MM.1S (cell line): Measurements from ENCODE around the gene ARFGAP1.
A peak's percentile ranks its signal among the peaks of the same experiment; 100 is the strongest.

Experiments
- DNase-seq: peaks from one replicate; pipeline ENCODE4 v3.0.0-alpha.2; 2015
- H2AFZ ChIP-seq: fragments of 300-600 bp; sonication (generic); 2 replicates; pipeline ENCODE4 v1.6.0; 2016; ENCODE audit warnings: antibody characterized with exemption, low read length
- H3F3A ChIP-seq: fragments of 300-600 bp; sonication (generic); 2 replicates; pipeline ENCODE4 v1.6.1; 2016; ENCODE audit warnings: mild to moderate bottlenecking, antibody characterized with exemption, low read length, moderate library complexity, mixed read lengths; ENCODE audit not compliant: insufficient read depth
- H3K27ac ChIP-seq: fragments of 300-600 bp; sonication (generic); 2 replicates; pipeline ENCODE4 v1.5.1; 2016; ENCODE audit warnings: mild to moderate bottlenecking, low read length
- H3K27me3 ChIP-seq: fragments of 300-600 bp; sonication (generic); replicated peaks from 2 replicates; pipeline ENCODE4 v1.6.0; 2016; ENCODE audit warnings: low read length; ENCODE audit not compliant: insufficient read depth
- H3K36me3 ChIP-seq: fragments of 300-600 bp; sonication (generic); replicated peaks from 2 replicates; pipeline ENCODE4 v1.6.1; 2016; ENCODE audit warnings: mild to moderate bottlenecking, low read length, mixed read lengths; ENCODE audit not compliant: insufficient read depth
- H3K4me1 ChIP-seq: fragments of 300-600 bp; sonication (generic); 2 replicates; pipeline ENCODE4 v1.6.1; 2016; ENCODE audit warnings: low read length, mixed read lengths
- H3K4me2 ChIP-seq: fragments of 300-600 bp; sonication (generic); 2 replicates; pipeline ENCODE4 v1.6.0; 2016; ENCODE audit warnings: low read depth, low read length
- H3K4me3 ChIP-seq: fragments of 300-600 bp; sonication (generic); 2 replicates; pipeline ENCODE4 v1.5.1; 2016; ENCODE audit warnings: low read length, mixed read lengths
- H3K79me2 ChIP-seq: fragments of 300-600 bp; sonication (generic); 2 replicates; pipeline ENCODE4 v1.6.1; 2016; ENCODE audit warnings: mixed run types, low read length, mixed read lengths
- H3K9ac ChIP-seq: fragments of 300-600 bp; sonication (generic); 2 replicates; pipeline ENCODE4 v1.6.1; 2016; ENCODE audit warnings: low read length, mixed read lengths
- H3K9me2 ChIP-seq: fragments of 300-600 bp; sonication (generic); replicated peaks from 2 replicates; pipeline ENCODE4 v1.6.1; 2016; ENCODE audit warnings: mild to moderate bottlenecking, low read length, mixed read lengths; ENCODE audit not compliant: insufficient read depth
- H3K9me3 ChIP-seq: fragments of 300-600 bp; sonication (generic); replicated peaks from 2 replicates; pipeline ENCODE4 v1.6.1; 2016; ENCODE audit warnings: mild to moderate bottlenecking, low read length, mixed read lengths; ENCODE audit not compliant: insufficient read depth
- H4K20me1 ChIP-seq: fragments of 300-600 bp; sonication (generic); 2 replicates; pipeline ENCODE4 v1.6.1; 2016; ENCODE audit warnings: mild to moderate bottlenecking, low read length, moderate library complexity, mixed read lengths; ENCODE audit not compliant: insufficient read depth
- EZH2 ChIP-seq: fragments of 300-600 bp; sonication (generic); optimal IDR thresholded peaks from 2 replicates; pipeline ENCODE3; 2017; ENCODE audit warnings: low read depth, mild to moderate bottlenecking, antibody characterized with exemption, low read length, mixed read lengths
- EZH2phosphoT487 ChIP-seq: fragments of 300-600 bp; sonication (generic); IDR thresholded peaks from 2 replicates; pipeline ENCODE4 v1.6.1; 2018; ENCODE audit warnings: antibody characterized with exemption, low read length
- TF ChIP-seq, protein P1 (sequence below): fragments of 300-600 bp; sonication (generic); IDR thresholded peaks from 2 replicates; pipeline ENCODE4 v1.5.1; 2016; ENCODE audit warnings: antibody characterized with exemption, low read length, mixed read lengths

The ARFGAP1 gene

DNA sequence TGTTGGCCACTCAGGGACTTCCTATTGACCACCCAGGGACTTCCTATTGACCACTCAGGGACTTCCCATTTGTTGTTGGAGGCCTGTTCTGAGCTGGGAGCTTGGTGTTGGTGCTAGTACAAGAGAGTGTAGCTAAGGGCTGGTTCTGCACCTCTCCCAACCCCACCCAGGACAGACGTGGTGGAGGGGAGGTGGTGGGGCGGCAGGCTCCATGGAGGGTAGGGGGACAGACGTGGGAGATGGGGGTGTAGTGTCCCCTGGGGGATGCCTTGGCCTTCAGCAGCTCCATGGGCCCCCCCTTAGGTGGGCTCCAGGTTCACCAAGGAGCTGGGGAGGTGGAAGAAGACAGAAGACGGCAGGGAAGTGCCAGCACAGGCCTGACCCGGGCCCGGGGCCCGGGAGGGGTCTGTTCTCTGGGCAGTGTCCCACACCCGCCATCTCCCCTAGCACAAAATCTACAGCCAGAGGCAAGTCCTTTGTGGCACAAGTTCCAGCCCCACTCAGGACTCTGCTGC lies 54.7 kb downstream of the ARFGAP1 start:
- H3K27ac ChIP-seq = no peak overlapping the region

GRCh38 chr20:63328026-63328700 lies 55.5 kb downstream of the ARFGAP1 start:
- no peak overlapping the region for H3K4me2 ChIP-seq
- H3K27ac ChIP-seq = no peak overlapping the region
- TF ChIP-seq EZH2 (no peak), EZH2phosphoT487 (no peak)
- TF ChIP-seq, protein P1, sequence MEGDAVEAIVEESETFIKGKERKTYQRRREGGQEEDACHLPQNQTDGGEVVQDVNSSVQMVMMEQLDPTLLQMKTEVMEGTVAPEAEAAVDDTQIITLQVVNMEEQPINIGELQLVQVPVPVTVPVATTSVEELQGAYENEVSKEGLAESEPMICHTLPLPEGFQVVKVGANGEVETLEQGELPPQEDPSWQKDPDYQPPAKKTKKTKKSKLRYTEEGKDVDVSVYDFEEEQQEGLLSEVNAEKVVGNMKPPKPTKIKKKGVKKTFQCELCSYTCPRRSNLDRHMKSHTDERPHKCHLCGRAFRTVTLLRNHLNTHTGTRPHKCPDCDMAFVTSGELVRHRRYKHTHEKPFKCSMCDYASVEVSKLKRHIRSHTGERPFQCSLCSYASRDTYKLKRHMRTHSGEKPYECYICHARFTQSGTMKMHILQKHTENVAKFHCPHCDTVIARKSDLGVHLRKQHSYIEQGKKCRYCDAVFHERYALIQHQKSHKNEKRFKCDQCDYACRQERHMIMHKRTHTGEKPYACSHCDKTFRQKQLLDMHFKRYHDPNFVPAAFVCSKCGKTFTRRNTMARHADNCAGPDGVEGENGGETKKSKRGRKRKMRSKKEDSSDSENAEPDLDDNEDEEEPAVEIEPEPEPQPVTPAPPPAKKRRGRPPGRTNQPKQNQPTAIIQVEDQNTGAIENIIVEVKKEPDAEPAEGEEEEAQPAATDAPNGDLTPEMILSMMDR = no peak
- H3K27me3 ChIP-seq = peaks cover 65% of the 10 kb centered on the region
- no peaks in the 10 kb centered on the region for H3K9me3 ChIP-seq
- no peaks in the 10 kb centered on the region for H4K20me1 ChIP-seq
- no peak overlapping the region for H3K9ac ChIP-seq
- no peak overlapping the region for H3K4me3 ChIP-seq
- no peak for DNase-seq
- no peaks in the 10 kb centered on the region for H3F3A ChIP-seq
- no peaks in the 10 kb centered on the region for H3K79me2 ChIP-seq
- no peak overlapping the region for H2AFZ ChIP-seq
- no peaks in the 10 kb centered on the region for H3K36me3 ChIP-seq
- no peaks in the 10 kb centered on the region for H3K4me1 ChIP-seq
- no peaks in the 10 kb centered on the region for H3K9me2 ChIP-seq

More for the DNA sequence above, 54.7 kb downstream of the ARFGAP1 start:
- no peaks in the 10 kb centered on the region for H3K4me1 ChIP-seq
- H3K9me3 ChIP-seq = no peaks in the 10 kb centered on the region
- H3K4me2 ChIP-seq = no peak overlapping the region
- H3K79me2 ChIP-seq = no peaks in the 10 kb centered on the region
- 0 out of 2 replicates have a peak overlapping the region, but pooled peaks have one; percentile 34 for H2AFZ ChIP-seq
- TF ChIP-seq, protein P1 = no peak
- TF ChIP-seq EZH2 = no peak
- TF ChIP-seq EZH2phosphoT487 = no peak
- H3K36me3 ChIP-seq = no peaks in the 10 kb centered on the region
- no peaks in the 10 kb centered on the region for H3F3A ChIP-seq
- no peak overlapping the region for H3K4me3 ChIP-seq
- DNase-seq = no peak
- no peak overlapping the region for H3K9ac ChIP-seq
- H3K27me3 ChIP-seq = peaks cover 65% of the 10 kb centered on the region
- H3K9me2 ChIP-seq = no peaks in the 10 kb centered on the region
- no peaks in the 10 kb centered on the region for H4K20me1 ChIP-seq

GRCh38 chr20:63328718-63329275 lies 56.2 kb downstream of the ARFGAP1 start:
- no peak overlapping the region for H3K9ac ChIP-seq
- TF ChIP-seq, protein P1 = no peak
- no peak for TF ChIP-seq EZH2
- no peak for TF ChIP-seq EZH2phosphoT487
- DNase-seq = no peak
- no peaks in the 10 kb centered on the region for H3F3A ChIP-seq
- H3K4me3 ChIP-seq = no peak overlapping the region
- no peaks in the 10 kb centered on the region for H3K9me3 ChIP-seq
- no peak overlapping the region for H3K27ac ChIP-seq
- no peak overlapping the region for H3K4me2 ChIP-seq
- peaks cover 65% of the 10 kb centered on the region for H3K27me3 ChIP-seq
- no peaks in the 10 kb centered on the region for H4K20me1 ChIP-seq
- H3K4me1 ChIP-seq = no peaks in the 10 kb centered on the region
- H2AFZ ChIP-seq = no peak overlapping the region
- no peaks in the 10 kb centered on the region for H3K79me2 ChIP-seq
- no peaks in the 10 kb centered on the region for H3K36me3 ChIP-seq
- H3K9me2 ChIP-seq = no peaks in the 10 kb centered on the region
